ENCODE data around the gene MMP28.
A peak's percentile ranks its signal among the peaks of the same experiment; 100 is the strongest.

MMP28 gene

GRCh38 chr17:35734396-35734795 is 61.0 kb downstream of the MMP28 start:
- no peak for TF ChIP-seq CTCF (IDR thresholded peaks at IDR 0.05; ENCODE audit: low read depth, low read length)
- Histone ChIP-seq H3K4me3 (ENCODE audit: low read depth, low read length) (no peak overlapping the region), H3K27me3 (ENCODE audit: insufficient read depth, low read depth, severe bottlenecking) (no peaks in the 10 kb centered on the region), H3K9me3 (ENCODE audit: severe bottlenecking) (no peaks in the 10 kb centered on the region), H3K36me3 (no peaks in the 10 kb centered on the region), H3K27ac (no peak overlapping the region)
- no peak for DNase-seq

- H3K27ac ChIP-seq = no peak overlapping the region
- no peak for TF ChIP-seq CTCF (IDR thresholded peaks at IDR 0.05; ENCODE audit: low read depth, low read length)
- no peak for DNase-seq
- H3K9me3 ChIP-seq (ENCODE audit: severe bottlenecking) = no peaks in the 10 kb centered on the region
- no peak overlapping the region for H3K4me3 ChIP-seq (ENCODE audit: low read depth, low read length)
- H3K36me3 ChIP-seq = no peaks in the 10 kb centered on the region
- no peaks in the 10 kb centered on the region for H3K27me3 ChIP-seq (ENCODE audit: insufficient read depth, low read depth, severe bottlenecking)
These were observed 62.1 kb downstream of the MMP28 start for GRCh38 chr17:35733366-35733765.

- DNase-seq = no peak
- Histone ChIP-seq H3K4me3 (ENCODE audit: low read depth, low read length) (peak overlapping the region; percentile 82), H3K27me3 (ENCODE audit: insufficient read depth, low read depth, severe bottlenecking) (no peaks in the 10 kb centered on the region), H3K36me3 (no peaks in the 10 kb centered on the region), H3K27ac (no peak overlapping the region), H3K9me3 (ENCODE audit: severe bottlenecking) (no peaks in the 10 kb centered on the region)
- TF ChIP-seq CTCF (IDR thresholded peaks at IDR 0.05; ENCODE audit: low read depth, low read length) = no peak
These were observed 62.7 kb downstream of the MMP28 start for GRCh38 chr17:35732806-35733136.

- Histone ChIP-seq H3K36me3 (peaks cover 4% of the 10 kb centered on the region; the same call in 1 of the 2 replicates), H3K27me3 (ENCODE audit: insufficient read depth, low read depth, severe bottlenecking) (no peaks in the 10 kb centered on the region), H3K4me3 (ENCODE audit: low read depth, low read length) (peak overlapping the region; percentile 82), H3K27ac (peak overlapping the region; percentile 29; the same call in 1 of the 2 replicates), H3K9me3 (ENCODE audit: severe bottlenecking) (no peaks in the 10 kb centered on the region)
- DNase-seq = no peak
- TF ChIP-seq CTCF (IDR thresholded peaks at IDR 0.05; ENCODE audit: low read depth, low read length) = no peak
These were observed 63.3 kb downstream of the MMP28 start for GRCh38 chr17:35731917-35732805.

GRCh38 chr17:35731239-35731916 is 64.1 kb downstream of the MMP28 start, which contains the start of gene RASL10B:
RASL10B (plus strand) TSS chr17:35731639; CDS start chr17:35735185, 3,546 bp downstream.
- TF ChIP-seq CTCF (IDR thresholded peaks at IDR 0.05; ENCODE audit: low read depth, low read length) = no peak
- Histone ChIP-seq H3K27ac (peak within 1 kb of the TSS; percentile 79), H3K9me3 (ENCODE audit: severe bottlenecking) (no peaks in the 10 kb centered on the region), H3K4me3 (ENCODE audit: low read depth, low read length) (peak within 1 kb of the TSS; percentile 82), H3K27me3 (ENCODE audit: insufficient read depth, low read depth, severe bottlenecking) (no peaks in the 10 kb centered on the region), H3K36me3 (peaks cover 4% of the 10 kb centered on the region; the same call in 1 of the 2 replicates)
- DNase-seq = peak; percentile 82
